ENCODE measurements around the gene C22orf31.

Gene C22orf31

DNA sequence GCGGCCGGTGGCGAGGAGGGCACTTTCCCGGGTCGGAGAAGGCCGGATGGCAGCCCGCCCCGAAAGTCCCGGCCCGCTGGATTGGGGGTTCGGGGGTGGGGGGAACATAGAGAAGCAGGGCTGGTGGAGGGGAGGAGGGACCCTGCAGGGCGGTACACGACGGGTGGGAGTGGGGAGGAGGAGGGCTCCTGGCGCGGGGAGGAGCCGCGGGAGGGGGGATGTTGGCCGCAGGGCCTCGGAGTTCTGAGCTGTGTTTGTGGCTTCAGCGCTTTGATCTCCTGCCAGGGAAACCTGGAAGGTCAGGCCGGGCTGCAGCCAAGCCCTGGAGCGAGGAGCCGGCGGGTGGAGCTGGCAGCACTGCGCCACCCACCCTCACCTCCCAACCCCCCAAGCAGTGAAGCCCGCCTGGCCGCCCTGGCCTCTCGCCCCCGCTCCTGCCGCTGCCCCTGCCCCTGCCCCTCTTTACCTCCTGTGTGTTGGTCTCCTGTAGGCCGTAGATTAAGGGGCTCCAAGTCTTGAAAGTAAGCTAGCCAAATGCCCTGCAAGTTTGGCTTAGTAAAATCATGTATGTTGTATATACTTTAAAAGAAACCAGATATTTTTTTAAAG is 30.9 kb downstream of the C22orf31 start:
- Histone ChIP-seq H3K4me1 (peaks cover 25% of the 10 kb centered on the region), H3K27me3 (no peaks in the 10 kb centered on the region), H3K9me3 (no peaks in the 10 kb centered on the region), H3K36me3 (no peaks in the 10 kb centered on the region; the same call in 1 of the 2 replicates), H3K4me3 (ENCODE audit: low read depth, low read length) (peak overlapping the region; percentile 54)
- DNase-seq, result peak; percentile 90
- TF ChIP-seq, protein P1, sequence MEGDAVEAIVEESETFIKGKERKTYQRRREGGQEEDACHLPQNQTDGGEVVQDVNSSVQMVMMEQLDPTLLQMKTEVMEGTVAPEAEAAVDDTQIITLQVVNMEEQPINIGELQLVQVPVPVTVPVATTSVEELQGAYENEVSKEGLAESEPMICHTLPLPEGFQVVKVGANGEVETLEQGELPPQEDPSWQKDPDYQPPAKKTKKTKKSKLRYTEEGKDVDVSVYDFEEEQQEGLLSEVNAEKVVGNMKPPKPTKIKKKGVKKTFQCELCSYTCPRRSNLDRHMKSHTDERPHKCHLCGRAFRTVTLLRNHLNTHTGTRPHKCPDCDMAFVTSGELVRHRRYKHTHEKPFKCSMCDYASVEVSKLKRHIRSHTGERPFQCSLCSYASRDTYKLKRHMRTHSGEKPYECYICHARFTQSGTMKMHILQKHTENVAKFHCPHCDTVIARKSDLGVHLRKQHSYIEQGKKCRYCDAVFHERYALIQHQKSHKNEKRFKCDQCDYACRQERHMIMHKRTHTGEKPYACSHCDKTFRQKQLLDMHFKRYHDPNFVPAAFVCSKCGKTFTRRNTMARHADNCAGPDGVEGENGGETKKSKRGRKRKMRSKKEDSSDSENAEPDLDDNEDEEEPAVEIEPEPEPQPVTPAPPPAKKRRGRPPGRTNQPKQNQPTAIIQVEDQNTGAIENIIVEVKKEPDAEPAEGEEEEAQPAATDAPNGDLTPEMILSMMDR (IDR thresholded peaks at IDR 0.05; ENCODE audit: low read depth, low read length), result no peak

DNA sequence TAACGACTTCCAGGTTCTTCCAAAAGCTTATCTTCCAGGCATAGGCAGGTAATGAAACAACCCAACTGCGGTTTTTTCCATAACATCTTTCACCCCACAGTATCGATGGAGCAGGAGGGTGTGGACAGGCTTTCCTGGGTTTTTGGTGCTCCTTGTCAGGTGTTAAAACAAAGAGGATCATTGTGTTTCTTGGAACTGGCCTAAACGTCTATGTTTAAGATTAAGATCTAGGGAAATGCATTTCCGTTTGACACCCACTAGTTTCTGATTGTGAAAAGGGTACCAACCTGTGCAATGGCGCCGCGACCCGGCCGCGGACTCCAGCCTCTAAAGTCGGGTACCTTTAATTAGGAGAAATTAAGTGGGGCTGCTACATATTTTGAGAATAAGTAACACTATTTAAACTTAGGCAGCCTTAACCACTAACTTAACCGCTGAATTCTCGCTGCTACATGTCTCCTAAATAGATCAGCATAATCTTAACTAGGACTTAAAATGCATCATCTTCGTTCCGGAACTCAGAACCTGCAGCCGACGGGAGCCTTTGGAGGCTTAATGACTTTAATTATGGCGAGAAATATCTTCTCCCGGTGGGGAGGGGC is 31.5 kb downstream of the C22orf31 start:
- H3K4me3 ChIP-seq (ENCODE audit: low read depth, low read length), result peak overlapping the region; percentile 54
- TF ChIP-seq, protein P1 (IDR thresholded peaks at IDR 0.05; ENCODE audit: low read depth, low read length), result no peak
- DNase-seq, result no peak
- no peaks in the 10 kb centered on the region for H3K9me3 ChIP-seq
- H3K36me3 ChIP-seq, result no peaks in the 10 kb centered on the region; the same call in 1 of the 2 replicates
- no peaks in the 10 kb centered on the region for H3K27me3 ChIP-seq
- H3K4me1 ChIP-seq, result peaks cover 25% of the 10 kb centered on the region

DNA sequence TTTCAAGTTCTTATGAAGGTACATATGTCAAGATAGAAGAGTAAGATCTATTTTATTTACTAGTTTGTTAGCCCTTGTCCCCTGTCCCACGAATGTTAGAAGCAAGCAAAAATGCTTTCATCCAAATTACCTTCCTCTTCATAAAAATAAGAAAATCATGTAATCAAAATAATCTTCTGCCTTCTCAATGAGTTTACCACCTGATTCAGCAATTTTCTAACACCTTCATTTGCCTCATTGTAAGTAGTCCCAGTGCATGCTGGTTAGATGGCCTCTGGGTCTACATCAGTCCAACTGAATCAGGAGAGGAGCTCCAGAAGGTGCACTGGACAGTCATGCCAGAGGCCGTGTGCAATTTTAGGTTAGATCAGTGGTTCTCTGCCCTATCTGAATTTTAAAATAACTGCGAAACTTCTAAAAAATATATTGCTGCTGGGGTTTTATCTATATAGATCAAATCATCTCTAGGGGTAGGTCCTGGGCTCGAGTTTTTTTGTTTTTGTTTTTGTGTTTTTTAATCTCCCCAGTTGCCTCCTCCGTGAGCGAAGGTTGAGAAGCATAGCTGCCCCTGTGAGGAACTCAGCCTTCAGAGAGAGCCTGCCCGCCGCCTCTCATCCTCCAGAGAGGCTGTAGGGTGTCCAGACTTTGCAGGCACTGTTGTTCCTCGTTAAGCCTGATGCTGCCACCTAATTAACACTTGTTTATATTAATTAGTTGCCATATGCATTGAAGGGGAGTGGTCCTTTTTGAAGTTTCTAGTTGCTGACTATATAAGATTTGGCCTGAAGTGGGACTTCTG is 32.2 kb downstream of the C22orf31 start:
- no peaks in the 10 kb centered on the region for H3K27me3 ChIP-seq
- DNase-seq, result no peak
- H3K36me3 ChIP-seq, result no peaks in the 10 kb centered on the region; the same call in 1 of the 2 replicates
- no peaks in the 10 kb centered on the region for H3K9me3 ChIP-seq
- TF ChIP-seq, protein P1 (IDR thresholded peaks at IDR 0.05; ENCODE audit: low read depth, low read length), result no peak
- H3K4me1 ChIP-seq, result peaks cover 25% of the 10 kb centered on the region
- H3K4me3 ChIP-seq (ENCODE audit: low read depth, low read length), result no peak overlapping the region; the same call in 1 of the 2 replicates

DNA sequence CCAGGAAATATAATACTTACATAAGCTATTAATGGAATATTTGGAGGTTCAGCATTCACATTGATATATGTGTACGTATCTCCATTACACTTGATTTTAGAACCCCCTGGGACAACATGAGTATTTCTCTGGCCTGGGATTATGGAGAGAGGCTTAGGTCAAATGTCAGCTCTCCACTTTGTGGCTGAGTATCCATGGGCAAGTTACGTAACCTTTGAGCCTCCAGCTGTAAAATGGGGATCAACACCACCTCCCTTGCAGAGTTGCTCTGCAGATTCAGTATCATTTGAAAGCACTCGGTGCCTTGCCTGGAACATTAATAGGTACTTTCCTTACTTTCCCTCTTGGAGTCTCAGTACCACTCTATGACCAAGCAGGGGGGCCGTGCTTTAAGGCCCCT is 33.2 kb downstream of the C22orf31 start:
- H3K4me1 ChIP-seq, result peaks cover 25% of the 10 kb centered on the region
- H3K36me3 ChIP-seq, result no peaks in the 10 kb centered on the region; the same call in 1 of the 2 replicates
- TF ChIP-seq, protein P1 (IDR thresholded peaks at IDR 0.05; ENCODE audit: low read depth, low read length), result no peak
- no peaks in the 10 kb centered on the region for H3K9me3 ChIP-seq
- H3K27me3 ChIP-seq, result no peaks in the 10 kb centered on the region
- no peak overlapping the region for H3K4me3 ChIP-seq (ENCODE audit: low read depth, low read length)
- no peak for DNase-seq

DNA sequence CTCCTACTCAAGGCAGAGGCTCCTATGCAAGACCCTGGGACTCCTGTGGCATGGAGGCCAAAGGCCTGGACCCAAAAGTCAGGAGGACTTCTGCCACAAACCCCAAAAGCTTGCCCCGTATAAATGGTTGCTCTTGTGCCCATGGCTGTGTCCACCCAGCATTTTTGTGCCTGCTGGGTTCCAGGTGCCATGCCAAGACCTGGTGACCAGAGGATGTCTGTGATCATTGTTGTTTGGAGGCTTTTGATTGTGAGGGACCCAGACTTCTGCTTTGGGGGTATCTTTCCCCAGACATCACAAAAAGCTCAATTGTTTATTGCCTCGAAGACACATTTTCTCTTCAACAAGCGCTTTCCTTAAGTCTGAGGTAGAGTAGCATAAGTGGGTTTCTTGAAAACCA is 35.1 kb downstream of the C22orf31 start:
- no peak for DNase-seq
- TF ChIP-seq, protein P1 (IDR thresholded peaks at IDR 0.05; ENCODE audit: low read depth, low read length), result no peak
- no peaks in the 10 kb centered on the region for H3K27me3 ChIP-seq
- no peaks in the 10 kb centered on the region for H3K9me3 ChIP-seq
- no peaks in the 10 kb centered on the region; the same call in 1 of the 2 replicates for H3K36me3 ChIP-seq
- H3K4me3 ChIP-seq (ENCODE audit: low read depth, low read length), result no peak overlapping the region
- peaks cover 14% of the 10 kb centered on the region for H3K4me1 ChIP-seq
